ENCODE measurements around the gene INTS6L. TPM values are rescaled to one million over a fixed set of nuclear protein-coding genes. Genes with fewer than 3 reads are reported as not detected.

INTS6L gene
- total RNA-seq, 4 donors from 2014 or later, result 4.9 to 11.0 (median 7.7) TPM

DNA sequence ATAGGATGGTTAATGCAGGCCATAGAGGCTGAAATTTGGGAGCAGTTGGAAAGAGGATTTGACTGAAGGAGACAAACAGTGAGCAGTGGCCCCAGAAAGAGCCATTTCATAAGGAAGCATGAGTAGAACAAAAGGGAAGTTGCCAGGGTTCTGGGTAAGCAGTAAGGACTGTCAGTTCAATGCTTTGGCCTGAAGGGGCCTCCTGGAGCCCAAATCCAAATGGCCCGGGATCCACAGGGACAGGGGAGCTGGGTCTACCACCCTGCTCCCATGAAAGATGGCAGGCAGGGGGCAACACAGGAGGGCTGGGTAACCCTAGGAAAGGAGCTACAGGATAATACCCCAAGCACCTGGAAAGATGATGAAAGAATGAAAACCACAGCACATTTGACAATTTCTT lies 4.1 kb upstream of the INTS6L start:
- Histone ChIP-seq H3K36me3 (no peaks in the 10 kb centered on the region), H3K4me3 (replicated peaks in 1 of 3) (no peak overlapping the region), H3K4me1 (no peaks in the 10 kb centered on the region), H3K27me3 (no peaks in the 10 kb centered on the region), H3K27ac (no peak overlapping the region), H3K9me3 (no peaks in the 10 kb centered on the region)
- DNase-seq, result no peak
- intact Hi-C loops (cut with DNase I), result no loop called here
- WGBS, 2 donors, result 57 to 63% methylated on average over 1 of the region's 1 CpG
- no peak for TF ChIP-seq POLR2A (IDR thresholded peaks at IDR 0.05)
- TF ChIP-seq, protein P1, sequence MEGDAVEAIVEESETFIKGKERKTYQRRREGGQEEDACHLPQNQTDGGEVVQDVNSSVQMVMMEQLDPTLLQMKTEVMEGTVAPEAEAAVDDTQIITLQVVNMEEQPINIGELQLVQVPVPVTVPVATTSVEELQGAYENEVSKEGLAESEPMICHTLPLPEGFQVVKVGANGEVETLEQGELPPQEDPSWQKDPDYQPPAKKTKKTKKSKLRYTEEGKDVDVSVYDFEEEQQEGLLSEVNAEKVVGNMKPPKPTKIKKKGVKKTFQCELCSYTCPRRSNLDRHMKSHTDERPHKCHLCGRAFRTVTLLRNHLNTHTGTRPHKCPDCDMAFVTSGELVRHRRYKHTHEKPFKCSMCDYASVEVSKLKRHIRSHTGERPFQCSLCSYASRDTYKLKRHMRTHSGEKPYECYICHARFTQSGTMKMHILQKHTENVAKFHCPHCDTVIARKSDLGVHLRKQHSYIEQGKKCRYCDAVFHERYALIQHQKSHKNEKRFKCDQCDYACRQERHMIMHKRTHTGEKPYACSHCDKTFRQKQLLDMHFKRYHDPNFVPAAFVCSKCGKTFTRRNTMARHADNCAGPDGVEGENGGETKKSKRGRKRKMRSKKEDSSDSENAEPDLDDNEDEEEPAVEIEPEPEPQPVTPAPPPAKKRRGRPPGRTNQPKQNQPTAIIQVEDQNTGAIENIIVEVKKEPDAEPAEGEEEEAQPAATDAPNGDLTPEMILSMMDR (IDR thresholded peaks at IDR 0.05), result peak in 1 of 6 experiments; percentile 4

DNA sequence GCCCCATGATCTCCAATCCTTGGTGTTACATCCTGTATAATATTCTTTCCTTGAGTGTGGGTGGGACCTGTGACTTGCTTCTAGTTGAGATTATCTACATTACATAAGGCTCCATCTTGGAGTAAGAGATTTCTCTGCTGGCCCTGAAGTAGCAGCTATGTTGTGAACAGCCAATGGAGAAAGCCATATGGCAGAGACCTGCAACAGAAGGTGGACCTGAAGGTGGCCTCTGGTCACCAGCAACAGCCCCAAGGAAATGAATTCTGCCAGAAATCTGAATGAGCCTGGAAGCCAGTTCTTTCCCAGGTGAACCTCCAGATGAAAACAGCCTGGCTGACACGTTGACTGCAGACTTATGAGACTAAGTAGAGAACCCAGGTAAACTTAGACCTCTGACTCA lies 2.3 kb upstream of the INTS6L start:
- no peaks in the 10 kb centered on the region for H3K27me3 ChIP-seq
- H3K9me3 ChIP-seq, result no peaks in the 10 kb centered on the region
- 86 to 100% methylated on average over 1 of the region's 1 CpG for WGBS, 2 donors
- no peak overlapping the region for H3K4me3 ChIP-seq (replicated peaks in 1 of 3)
- no peak overlapping the region for H3K27ac ChIP-seq
- no peaks in the 10 kb centered on the region for H3K4me1 ChIP-seq
- no peak for DNase-seq
- H3K36me3 ChIP-seq, result no peaks in the 10 kb centered on the region
- intact Hi-C loops (cut with DNase I), result no loop called here
- no peak for TF ChIP-seq POLR2A (IDR thresholded peaks at IDR 0.05)
- TF ChIP-seq, protein P1 (IDR thresholded peaks at IDR 0.05), result no peak

DNA sequence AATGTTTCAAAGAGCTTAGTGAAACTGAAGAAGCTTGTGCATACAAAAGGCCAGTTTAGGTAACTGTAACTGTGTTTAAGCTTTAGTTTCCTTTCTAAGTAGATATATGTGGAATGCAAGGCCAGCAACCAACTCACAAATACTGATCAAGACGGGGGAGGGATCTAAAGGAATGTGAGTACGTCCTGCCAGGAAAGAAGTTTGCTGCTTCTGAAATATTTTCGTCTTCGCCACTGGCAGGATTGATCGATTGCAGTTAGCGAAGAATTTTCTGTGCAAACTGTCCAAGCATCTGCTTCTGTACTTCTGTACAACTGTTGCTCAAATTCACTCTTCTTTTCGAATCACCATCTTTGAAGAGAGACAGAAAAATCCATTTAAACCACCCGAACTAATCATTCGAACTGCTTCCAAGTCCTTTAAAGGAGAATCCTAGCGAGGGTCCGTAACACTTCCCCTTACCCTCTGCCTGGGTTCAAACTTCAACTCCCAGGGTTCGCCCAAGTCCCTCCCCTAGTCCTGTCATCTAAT lies 373 bp upstream of the INTS6L start:
- DNase-seq, result no peak

DNA sequence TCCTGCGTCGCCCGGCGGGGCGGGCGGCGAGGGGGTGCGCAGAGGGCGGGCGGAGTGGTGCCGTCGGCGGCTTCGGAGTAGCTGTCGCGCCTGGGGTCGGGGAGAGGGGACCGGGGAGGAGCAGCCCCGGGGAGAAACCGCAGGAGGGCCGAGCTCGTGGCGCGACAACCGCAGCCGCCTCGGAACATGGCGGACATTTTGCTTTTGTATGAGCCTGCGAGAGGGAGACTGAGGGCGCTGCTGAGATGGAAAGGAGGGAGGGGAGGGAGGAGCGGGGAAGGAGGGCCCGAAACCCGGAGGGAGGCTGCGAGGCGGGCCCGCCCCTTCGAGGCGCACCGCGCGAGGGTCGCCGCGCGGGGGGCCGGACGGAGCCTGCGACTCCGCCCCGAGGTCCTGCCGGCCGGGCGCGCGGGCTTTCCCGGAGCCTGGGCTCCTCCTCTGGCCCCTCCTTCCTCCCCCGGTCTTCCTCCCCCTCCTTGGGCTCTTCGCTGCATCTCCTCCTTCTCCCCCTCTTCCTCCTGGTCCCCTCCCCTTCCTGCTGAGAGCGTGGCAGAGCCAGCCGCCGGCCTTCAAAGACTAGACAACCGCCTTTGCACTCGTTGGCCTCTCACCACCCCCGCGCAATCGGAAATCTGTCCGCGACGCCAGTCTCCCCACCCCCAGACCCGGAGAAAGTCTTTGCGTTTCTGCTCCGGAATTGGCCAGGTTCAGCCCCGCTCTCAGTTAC lies 1.1 kb downstream of the INTS6L start:
- intact Hi-C loops (cut with DNase I), result no loop called here
- no peaks in the 10 kb centered on the region for H3K9me3 ChIP-seq
- TF ChIP-seq, protein P1 (IDR thresholded peaks at IDR 0.05), result no peak
- peak in 1 of 2 donors; percentile 69 for TF ChIP-seq POLR2A (IDR thresholded peaks at IDR 0.05)
- no peaks in the 10 kb centered on the region for H3K36me3 ChIP-seq
- WGBS, 2 donors, result 1 to 2% methylated on average over 27 to 35 of the region's 73 CpGs
- H3K4me3 ChIP-seq (replicated peaks in 1 of 3), result peak overlapping the region; percentile 15 to 64 (median 55)
- no peaks in the 10 kb centered on the region for H3K4me1 ChIP-seq
- H3K27ac ChIP-seq, result peak overlapping the region; percentile 89 to 93 (median 90)
- DNase-seq, result peak; percentile 78 to 80
- no peaks in the 10 kb centered on the region for H3K27me3 ChIP-seq

More for the DNA sequence above, 373 bp upstream of the INTS6L start:
- no peaks in the 10 kb centered on the region for H3K27me3 ChIP-seq
- peak overlapping the region in 1 of 3 donors; percentile 55 for H3K4me3 ChIP-seq (replicated peaks in 1 of 3)
- WGBS, 2 donors, result 12 to 13% methylated on average over 12 of the region's 12 CpGs
- no peaks in the 10 kb centered on the region for H3K9me3 ChIP-seq
- no peaks in the 10 kb centered on the region for H3K4me1 ChIP-seq
- intact Hi-C loops (cut with DNase I), result no loop called here
- H3K27ac ChIP-seq, result peak overlapping the region; percentile 89 to 93 (median 90)
- no peaks in the 10 kb centered on the region for H3K36me3 ChIP-seq
- TF ChIP-seq, protein P1 (IDR thresholded peaks at IDR 0.05), result no peak
- no peak for TF ChIP-seq POLR2A (IDR thresholded peaks at IDR 0.05)

DNA sequence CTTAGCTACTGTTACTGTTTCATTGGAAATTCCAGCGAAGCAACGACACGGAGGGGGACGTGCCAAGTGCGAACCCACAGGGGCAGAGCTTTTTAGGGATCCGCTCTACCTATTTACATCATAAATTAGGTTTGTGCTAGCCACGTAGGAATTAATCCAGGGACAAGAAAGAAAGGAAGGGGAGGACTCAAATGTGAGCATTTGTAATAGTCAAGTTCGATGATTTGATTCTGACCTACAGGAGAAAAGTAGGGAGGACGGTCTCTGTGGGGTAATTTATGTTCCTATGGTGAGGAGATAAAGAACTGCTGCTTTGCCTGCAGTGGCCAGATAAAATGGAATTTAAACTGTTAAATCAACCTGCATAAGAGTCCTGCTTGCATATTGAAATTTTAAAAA lies 1.7 kb downstream of the INTS6L start:
- no peak for TF ChIP-seq POLR2A (IDR thresholded peaks at IDR 0.05)
- TF ChIP-seq, protein P1 (IDR thresholded peaks at IDR 0.05), result no peak
- H3K9me3 ChIP-seq, result no peaks in the 10 kb centered on the region
- intact Hi-C loops (cut with DNase I), result no loop called here
- H3K4me1 ChIP-seq, result no peaks in the 10 kb centered on the region
- no peaks in the 10 kb centered on the region for H3K27me3 ChIP-seq
- WGBS, 2 donors, result 3 to 9% methylated on average over 5 to 8 of the region's 9 CpGs
- H3K4me3 ChIP-seq (replicated peaks in 1 of 3), result peak overlapping the region in 2 of 3 donors; percentile 36 to 64
- H3K27ac ChIP-seq, result peak overlapping the region; percentile 21 to 65 (median 60)
- no peaks in the 10 kb centered on the region for H3K36me3 ChIP-seq
- no peak for DNase-seq
